Astrocyte (in vitro differentiated cells and primary cell): ENCODE results near the gene STK36.

Source experiments
- CTCF ChIP-seq: IDR thresholded peaks from 2 replicates; pipeline ENCODE4 v1.5.1; 2011; ENCODE audit warnings: low read depth, mild to moderate bottlenecking, inconsistent platforms, low read length, moderate library complexity; ENCODE audit not compliant: insufficient read depth
- EZH2 ChIP-seq: IDR thresholded peaks from 2 replicates; pipeline ENCODE4 v1.6.1; 2012; ENCODE audit warnings: mild to moderate bottlenecking, low read length, inconsistent platforms; ENCODE audit not compliant: insufficient read depth

GRCh38 chr2:218733171-218734021 lies 61.5 kb downstream of the STK36 start:
- TF ChIP-seq CTCF, result no peak
- TF ChIP-seq EZH2, result no peak
